A673 (cell line): ENCODE measurements around the gene SIAH3. TPM values are rescaled to one million over a fixed set of nuclear protein-coding genes. Genes with fewer than 3 reads are reported as not detected.
A peak's percentile ranks its signal among the peaks of the same experiment; 100 is the strongest.

Experiments used
- BruUV-seq: library from RNA; stranded (reverse); fragments of 400-500 nt; replicated peaks from 2 replicates; lab custom pipeline; 2021; lab: Mats Ljungman, UMichigan
- CTCF ChIA-PET: fragments of 300-600 bp; sonication (Branson Sonifier 250); formaldehyde crosslinking; loops from one replicate; lab custom pipeline; 2022; ENCODE audit warnings: antibody characterized with exemption; lab: Charles Lee
- POLR2A ChIA-PET: fragments of 300-600 bp; sonication (Branson Sonifier 250); formaldehyde crosslinking; loops from one replicate; lab custom pipeline; 2022; ENCODE audit warnings: antibody characterized with exemption; ENCODE audit not compliant: low non-redundant PET; lab: Charles Lee
- DNase-seq: peaks from one replicate; pipeline ENCODE4 v3.0.0-alpha.2; 2015; ENCODE audit warnings: low spot score
- H3K27ac ChIP-seq: fragments of 200-600 bp; sonication (generic); 2 replicates; pipeline ENCODE4 v1.5.1; 2016; ENCODE audit warnings: mixed run types, low read depth, mild to moderate bottlenecking, mixed read lengths, antibody characterized with exemption, low read length; ENCODE audit not compliant: poor library complexity, severe bottlenecking
- H3K27me3 ChIP-seq: fragments of 200-600 bp; sonication (generic); replicated peaks from 2 replicates; pipeline ENCODE4 v1.6.1; 2017; ENCODE audit warnings: mixed run types, low read depth, mild to moderate bottlenecking, mixed read lengths, antibody characterized with exemption, low read length; ENCODE audit not compliant: insufficient read depth, poor library complexity
- H3K36me3 ChIP-seq: fragments of 200-600 bp; sonication (generic); 2 replicates; pipeline ENCODE4 v1.6.1; 2016; ENCODE audit warnings: mixed run types, mild to moderate bottlenecking, mixed read lengths, antibody characterized with exemption, low read length; ENCODE audit not compliant: insufficient read depth, poor library complexity, severe bottlenecking
- H3K4me1 ChIP-seq: fragments of 200-600 bp; sonication (generic); 2 replicates; pipeline ENCODE4 v1.6.1; 2017; ENCODE audit warnings: mixed run types, mild to moderate bottlenecking, mixed read lengths, antibody characterized with exemption, low read length; ENCODE audit not compliant: insufficient read depth, poor library complexity, severe bottlenecking
- H3K4me3 ChIP-seq: fragments of 200-600 bp; sonication (generic); 2 replicates; pipeline ENCODE4 v1.5.1; 2016; ENCODE audit warnings: low read depth, mixed run types, mild to moderate bottlenecking, mixed read lengths, low read length; ENCODE audit not compliant: poor library complexity, severe bottlenecking
- H3K9me3 ChIP-seq: fragments of 200-600 bp; sonication (generic); 2 replicates; pipeline ENCODE4 v1.6.1; 2016; ENCODE audit warnings: mixed run types, low read depth, mild to moderate bottlenecking, mixed read lengths, antibody characterized with exemption, low read length; ENCODE audit not compliant: poor library complexity, severe bottlenecking
- CTCF ChIP-seq: fragments of 300-800, 200-600 bp; sonication (generic); conservative IDR thresholded peaks from 2 replicates; pipeline ENCODE4 v1.5.1; 2017; ENCODE audit warnings: low read depth, mild to moderate bottlenecking, antibody characterized with exemption, low read length, moderate library complexity, mixed read lengths
- EZH2 ChIP-seq: fragments of 200-600 bp; sonication (generic); IDR thresholded peaks from 2 replicates; pipeline ENCODE4 v1.6.1; 2017; ENCODE audit warnings: borderline replicate concordance, low read depth, mild to moderate bottlenecking, mixed read lengths, antibody characterized with exemption, low read length; ENCODE audit not compliant: poor library complexity, severe bottlenecking
- intact Hi-C: fragments of 100-400 bp; cut with micrococcal nuclease; formaldehyde crosslinking; loops from one replicate; pipeline ENCODE4 v1.10.0; 2022; ENCODE audit not compliant: unreplicated experiment
- total RNA-seq: library from RNA; stranded (reverse); gene quantifications from 2 replicates; pipeline ENCODE4 v1.2.3, GENCODE V29; 2021

The SIAH3 gene
- total RNA-seq, 1 experiment from 2014 or later: 4.6 TPM

GRCh38 chr13:45782327-45783045, 69.1 kb downstream of the SIAH3 start:
- CTCF ChIA-PET: no interaction called here
- H3K9me3 ChIP-seq: no peaks in the 10 kb centered on the region
- BruUV-seq: TSS peak; percentile 20
- TF ChIP-seq CTCF (no peak), EZH2 (no peak)
- H3K4me1 ChIP-seq: peaks cover 59% of the 10 kb centered on the region
- DNase-seq: peak; percentile 68
- H3K27me3 ChIP-seq: no peaks in the 10 kb centered on the region
- H3K36me3 ChIP-seq: no peaks in the 10 kb centered on the region
- peak overlapping the region; percentile 83 for H3K27ac ChIP-seq
- intact Hi-C loops: no loop called here
- no peak overlapping the region for H3K4me3 ChIP-seq
- POLR2A ChIA-PET: no interaction called here

- no peaks in the 10 kb centered on the region for H3K9me3 ChIP-seq
- TF ChIP-seq EZH2: no peak
- no peak for TF ChIP-seq CTCF
- peak overlapping the region; percentile 10 for H3K4me3 ChIP-seq
- intact Hi-C loops: no loop called here
- no peaks in the 10 kb centered on the region for H3K36me3 ChIP-seq
- ChIA-PET CTCF (no interaction called here), POLR2A (interaction anchor here (0.6 kb wide), 1 partner anchor 453 kb away, joined by 10 read pairs; no protein-coding TSS in a partner anchor)
- BruUV-seq: no TSS peak
- DNase-seq: peak; percentile 89
- peak overlapping the region; percentile 83 for H3K27ac ChIP-seq
- H3K4me1 ChIP-seq: peaks cover 58% of the 10 kb centered on the region
- H3K27me3 ChIP-seq: no peaks in the 10 kb centered on the region
Observed at GRCh38 chr13:45781553-45782326, 69.8 kb downstream of the SIAH3 start.

GRCh38 chr13:45779901-45780300, 71.7 kb downstream of the SIAH3 start:
- H3K9me3 ChIP-seq: no peaks in the 10 kb centered on the region
- no peak for DNase-seq
- H3K27ac ChIP-seq: no peak overlapping the region
- BruUV-seq: no TSS peak
- H3K4me3 ChIP-seq: no peak overlapping the region
- H3K4me1 ChIP-seq: peaks cover 64% of the 10 kb centered on the region
- POLR2A ChIA-PET: interaction anchor here (0.6 kb wide), 1 partner anchor 285 kb away, joined by 20 read pairs; no protein-coding TSS in a partner anchor
- H3K36me3 ChIP-seq: no peaks in the 10 kb centered on the region
- CTCF ChIA-PET: no interaction called here
- intact Hi-C loops: no loop called here
- TF ChIP-seq EZH2 (no peak), CTCF (no peak)
- H3K27me3 ChIP-seq: no peaks in the 10 kb centered on the region
